ENCODE data around the gene PLK2.

Gene PLK2

GRCh38 chr5:58450018-58450417 is 9.9 kb downstream of the PLK2 start:
- DNase-seq (ENCODE audit: low spot score) = no peak

- no peak for DNase-seq (ENCODE audit: low spot score)
These were observed 12.7 kb downstream of the PLK2 start for GRCh38 chr5:58447226-58447625.

GRCh38 chr5:58446024-58446423 is 13.9 kb downstream of the PLK2 start:
- no peak for DNase-seq (ENCODE audit: low spot score)

- no peak for DNase-seq (ENCODE audit: low spot score)
These were observed 15.1 kb downstream of the PLK2 start for GRCh38 chr5:58444805-58445204.

- no peak for DNase-seq (ENCODE audit: low spot score)
These were observed 18.9 kb downstream of the PLK2 start for GRCh38 chr5:58440901-58441460.

GRCh38 chr5:58439094-58439644 is 20.7 kb downstream of the PLK2 start:
- DNase-seq (ENCODE audit: low spot score) = no peak

- DNase-seq (ENCODE audit: low spot score) = no peak
These were observed 22.2 kb downstream of the PLK2 start for GRCh38 chr5:58437661-58438060.

- no peak for DNase-seq (ENCODE audit: low spot score)
These were observed 28.1 kb downstream of the PLK2 start for GRCh38 chr5:58431832-58432231.

- DNase-seq (ENCODE audit: low spot score) = no peak
These were observed 47.0 kb downstream of the PLK2 start for GRCh38 chr5:58412932-58413331.

- no peak for DNase-seq (ENCODE audit: low spot score)
These were observed 47.8 kb downstream of the PLK2 start for GRCh38 chr5:58412081-58412480.

- DNase-seq (ENCODE audit: low spot score) = no peak
These were observed 48.5 kb downstream of the PLK2 start for GRCh38 chr5:58411372-58411771.

- no peak for DNase-seq (ENCODE audit: low spot score)
These were observed 49.4 kb downstream of the PLK2 start for GRCh38 chr5:58410441-58410840.

GRCh38 chr5:58407042-58407719 is 52.7 kb downstream of the PLK2 start:
- peak; percentile 7 for DNase-seq (ENCODE audit: low spot score)

- DNase-seq (ENCODE audit: low spot score) = no peak
These were observed 53.5 kb downstream of the PLK2 start for GRCh38 chr5:58406394-58406793.

- no peak for DNase-seq (ENCODE audit: low spot score)
These were observed 54.7 kb downstream of the PLK2 start for GRCh38 chr5:58405175-58405574.

GRCh38 chr5:58404734-58405133 is 55.2 kb downstream of the PLK2 start:
- DNase-seq (ENCODE audit: low spot score) = no peak
